ENCODE measurements around the gene RAB3C.

Gene RAB3C

DNA sequence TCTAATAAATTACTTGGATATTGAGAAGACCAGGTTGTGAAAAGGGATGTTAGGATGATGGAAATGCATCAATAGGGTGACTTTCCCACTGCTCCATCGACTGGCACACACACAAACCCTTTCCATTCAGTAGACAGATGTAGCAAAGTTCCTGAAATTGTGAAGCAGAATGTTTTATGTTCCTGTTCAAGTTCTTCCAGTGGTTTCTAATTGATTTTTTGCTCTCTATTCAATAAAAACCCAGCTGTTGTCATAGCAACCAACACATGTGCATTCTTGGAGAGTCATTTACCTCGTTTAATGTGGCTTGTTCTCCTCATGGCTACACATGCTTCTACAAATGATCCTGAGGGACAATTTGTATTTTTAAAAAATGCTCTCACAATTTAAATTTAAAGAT, 244.6 kb downstream of the RAB3C start:
- DNase-seq (ENCODE audit: low read depth), result no peak

DNA sequence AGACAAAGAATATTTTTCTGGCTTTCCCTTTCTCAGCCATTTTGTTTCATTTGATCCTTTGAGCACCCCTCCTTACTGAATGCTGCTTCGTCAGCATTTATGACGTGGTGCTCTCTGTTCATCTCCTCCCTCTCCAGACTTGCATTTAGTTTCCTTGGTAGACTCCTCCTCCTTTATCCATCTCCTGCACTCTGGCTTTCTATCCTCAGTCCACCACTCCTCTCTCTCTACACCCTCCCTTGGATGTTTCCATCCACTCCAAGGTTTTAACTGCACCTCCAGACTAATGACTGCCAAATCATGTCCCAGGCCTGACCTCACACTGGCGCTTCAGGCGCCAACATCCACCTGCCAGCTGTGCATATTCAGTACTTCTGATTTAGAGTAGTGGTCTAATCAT, 245.4 kb downstream of the RAB3C start:
- DNase-seq (ENCODE audit: low read depth), result no peak

DNA sequence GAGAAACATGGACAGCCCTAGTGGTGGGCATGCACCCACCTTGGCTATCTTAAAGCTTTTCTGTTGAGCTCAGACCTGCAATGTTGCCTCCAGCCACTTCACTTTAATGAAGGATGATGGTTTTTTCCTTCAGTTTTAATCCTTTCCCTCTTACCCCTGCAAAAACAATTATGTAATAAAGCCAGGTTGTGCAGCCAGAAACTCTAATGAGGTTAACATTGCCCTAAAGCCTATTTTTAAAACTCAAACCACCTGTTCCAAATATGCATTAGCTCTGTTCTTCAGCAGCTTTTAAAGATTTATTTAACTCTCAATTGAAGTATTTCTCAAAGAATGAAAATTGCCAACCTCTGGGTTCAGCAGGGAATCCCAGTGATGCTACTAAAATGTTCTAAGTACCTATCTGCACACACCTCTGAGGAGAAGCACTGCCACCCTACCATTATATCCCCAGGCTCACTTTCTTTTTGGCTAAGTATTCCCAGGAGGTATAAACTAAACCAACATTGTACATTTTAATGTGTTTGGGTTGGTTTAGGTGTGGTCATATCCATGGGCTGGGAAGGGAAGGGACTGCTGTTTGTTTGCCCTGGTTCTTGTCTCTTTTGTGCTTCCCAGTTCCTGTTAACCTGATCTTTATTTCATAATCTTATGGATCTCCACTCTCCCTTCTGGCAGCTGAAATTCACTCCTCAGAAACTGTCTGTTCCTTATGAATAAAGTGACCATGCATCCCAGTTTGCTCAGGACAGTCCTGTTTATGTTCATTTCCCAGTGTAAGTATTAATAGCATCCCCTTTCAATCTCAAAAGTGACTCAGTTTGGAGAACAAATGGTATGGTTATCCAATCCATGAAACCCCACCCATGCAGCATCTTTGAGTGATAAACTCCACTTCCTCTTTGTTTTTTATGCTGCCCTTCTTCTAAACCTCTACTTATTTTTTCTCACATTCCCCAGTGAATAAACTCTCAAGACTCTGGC, 251.7 kb downstream of the RAB3C start:
- DNase-seq (ENCODE audit: low read depth), result no peak

DNA sequence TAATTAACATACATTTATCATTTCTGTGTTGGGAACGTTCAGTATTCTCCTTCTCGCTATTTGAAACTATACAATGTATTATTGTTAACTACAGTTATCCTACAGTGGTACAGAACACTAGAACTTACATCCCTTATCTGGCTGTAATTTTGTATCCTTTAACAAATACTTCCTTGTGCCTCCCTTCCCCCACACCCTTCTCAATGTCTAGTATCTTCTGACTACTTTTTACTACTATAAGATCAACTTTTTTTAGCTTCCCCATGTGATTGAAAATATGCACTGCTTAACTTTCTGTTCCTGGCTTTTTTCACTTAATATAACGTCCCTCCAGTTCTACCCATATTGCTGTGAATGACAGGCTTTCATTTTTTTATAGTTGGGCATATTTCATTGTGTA, 253.5 kb downstream of the RAB3C start:
- DNase-seq (ENCODE audit: low read depth), result no peak

DNA sequence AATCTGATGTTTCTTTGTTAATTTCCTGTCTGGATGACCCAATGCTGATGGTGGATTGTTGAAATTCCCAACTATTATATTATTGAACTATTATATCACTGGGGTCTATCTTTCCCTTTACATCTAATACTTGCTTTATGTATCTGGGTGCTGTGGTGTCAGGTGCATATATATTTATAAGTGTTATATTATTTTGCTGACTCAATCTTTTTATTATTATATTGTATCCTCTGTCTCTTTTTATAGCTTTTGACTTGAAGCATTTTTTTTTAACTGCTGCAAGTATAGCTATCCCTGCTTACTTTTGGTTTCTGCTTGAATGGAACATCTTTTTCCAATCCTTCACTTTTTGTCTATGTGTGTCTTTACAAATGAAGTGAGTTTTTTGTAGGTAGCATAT, 255.9 kb downstream of the RAB3C start:
- DNase-seq (ENCODE audit: low read depth), result no peak

DNA sequence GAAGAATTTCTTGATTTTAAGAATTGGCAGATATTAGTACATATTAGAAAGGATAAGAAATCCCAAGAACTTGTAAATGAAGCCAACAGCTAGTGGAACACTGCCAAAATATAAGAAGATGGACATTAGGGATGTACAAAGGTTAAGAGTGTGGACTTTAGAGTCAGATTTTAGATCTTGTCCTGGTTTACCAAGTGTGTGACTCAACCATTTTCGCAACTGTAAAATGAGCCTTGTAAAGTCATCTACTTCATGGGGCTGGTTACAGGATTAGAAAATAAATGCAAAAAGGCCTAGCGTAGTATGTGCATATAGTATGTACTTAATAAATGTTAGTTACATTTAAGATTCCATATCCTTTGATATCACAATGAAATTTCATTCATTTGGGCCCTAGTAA, 260.0 kb downstream of the RAB3C start:
- no peak for DNase-seq (ENCODE audit: low read depth)

DNA sequence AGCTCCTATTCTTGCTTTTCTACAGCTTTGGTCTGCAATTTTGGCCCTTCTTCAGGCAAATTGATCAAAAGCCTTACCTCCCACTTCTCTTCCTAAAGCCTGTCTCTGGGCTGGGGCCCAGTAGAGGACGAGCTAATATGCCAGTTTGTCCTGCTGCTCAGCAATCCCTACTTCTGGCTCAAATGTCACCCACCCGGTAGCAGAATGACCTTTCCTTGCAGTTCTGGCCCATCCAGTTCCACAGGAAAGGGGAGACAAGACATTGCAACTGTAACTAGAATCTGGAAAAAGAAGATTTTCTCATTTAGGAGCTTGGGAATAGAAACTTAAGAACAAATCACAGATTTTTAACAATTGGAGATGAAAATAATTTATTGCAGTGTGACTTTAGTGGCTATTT, 261.5 kb downstream of the RAB3C start:
- no peak for DNase-seq (ENCODE audit: low read depth)

DNA sequence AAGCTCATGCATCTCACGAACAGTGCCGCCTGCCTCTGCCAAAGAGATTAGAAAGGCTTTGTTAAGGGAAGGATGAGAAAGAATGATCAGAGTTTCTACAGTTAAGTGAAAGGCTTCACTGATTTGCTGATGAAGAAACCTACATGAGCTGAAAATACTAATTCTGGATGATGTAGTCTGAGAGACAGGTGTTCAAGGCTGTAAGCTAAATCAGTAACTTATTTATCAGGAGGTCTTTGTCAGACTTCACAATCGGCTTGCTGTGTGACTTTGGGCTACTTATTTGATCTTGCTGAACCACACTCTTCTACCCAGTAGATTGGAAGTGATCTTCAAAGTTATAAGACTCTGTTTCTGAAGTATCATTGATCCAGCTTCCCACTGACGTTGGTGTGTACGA, 264.2 kb downstream of the RAB3C start:
- no peak for DNase-seq (ENCODE audit: low read depth)

DNA sequence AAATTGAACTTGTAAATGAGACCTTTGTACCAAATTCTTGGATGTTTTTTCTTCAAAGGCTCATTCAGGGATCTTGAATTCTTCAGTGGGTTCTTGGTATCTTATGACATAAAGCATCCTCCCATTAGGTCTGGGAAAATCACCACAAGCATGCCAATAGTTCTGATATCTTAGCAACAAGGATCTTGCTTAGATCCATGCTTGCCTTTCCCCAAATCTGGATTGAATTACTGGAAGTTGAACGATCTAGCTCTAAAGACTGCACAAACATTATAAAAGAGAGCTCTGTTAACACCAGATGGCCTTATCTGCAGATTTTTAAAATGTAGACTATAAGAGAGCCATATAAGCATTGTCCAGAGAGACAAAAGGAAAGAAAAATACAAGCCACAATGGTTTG, 266.3 kb downstream of the RAB3C start:
- DNase-seq (ENCODE audit: low read depth), result no peak

DNA sequence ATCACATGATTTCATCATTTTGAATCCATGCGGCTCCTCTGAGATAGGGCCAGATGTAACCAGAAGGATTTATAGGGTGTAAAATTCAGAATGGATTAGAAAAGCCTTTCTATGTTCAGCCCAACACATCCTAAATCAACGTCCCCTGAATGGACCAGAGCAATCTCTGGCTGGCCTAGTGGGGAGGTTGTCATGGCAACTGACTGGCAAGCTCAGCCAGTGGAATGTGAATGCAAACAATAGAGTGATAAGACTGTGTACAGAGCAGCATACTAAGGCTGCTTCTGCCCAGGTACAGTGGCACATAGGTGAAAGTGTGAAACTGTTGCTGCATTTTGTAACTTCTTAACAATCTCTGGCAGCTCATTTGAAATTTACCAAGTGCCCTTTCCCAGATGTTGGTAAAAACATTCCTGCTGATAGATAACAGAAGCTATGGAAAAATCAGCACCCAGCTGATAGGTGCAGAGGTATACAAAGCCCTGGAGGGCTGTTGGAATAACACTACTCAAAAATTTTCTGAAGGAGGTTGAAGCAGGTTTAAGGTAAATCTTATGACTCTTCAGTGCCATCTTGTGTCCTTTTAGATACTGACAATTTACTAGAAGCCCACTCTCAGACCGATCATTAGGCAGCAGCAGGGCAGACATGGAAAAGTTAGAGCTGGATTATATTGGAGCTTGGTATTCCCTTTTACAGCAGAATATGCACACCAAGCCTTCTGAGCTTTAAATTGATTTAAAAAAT, 267.2 kb downstream of the RAB3C start:
- DNase-seq (ENCODE audit: low read depth), result no peak

DNA sequence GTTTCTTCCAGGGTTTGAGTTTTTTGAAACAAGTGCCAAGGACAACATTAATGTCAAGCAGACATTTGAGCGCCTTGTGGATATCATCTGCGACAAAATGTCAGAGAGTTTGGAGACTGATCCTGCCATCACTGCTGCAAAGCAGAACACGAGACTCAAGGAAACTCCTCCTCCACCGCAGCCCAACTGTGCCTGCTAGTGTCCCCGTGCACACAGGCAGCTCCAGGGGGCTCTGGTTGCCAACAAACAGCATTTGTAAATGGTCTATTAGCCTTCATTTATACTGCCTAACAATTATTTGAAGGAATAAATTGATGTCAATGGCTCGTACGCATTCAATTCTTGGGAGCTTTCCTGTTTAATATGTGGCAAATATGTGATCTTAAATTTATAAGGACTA, 268.3 kb downstream of the RAB3C start:
- no peak for DNase-seq (ENCODE audit: low read depth)

DNA sequence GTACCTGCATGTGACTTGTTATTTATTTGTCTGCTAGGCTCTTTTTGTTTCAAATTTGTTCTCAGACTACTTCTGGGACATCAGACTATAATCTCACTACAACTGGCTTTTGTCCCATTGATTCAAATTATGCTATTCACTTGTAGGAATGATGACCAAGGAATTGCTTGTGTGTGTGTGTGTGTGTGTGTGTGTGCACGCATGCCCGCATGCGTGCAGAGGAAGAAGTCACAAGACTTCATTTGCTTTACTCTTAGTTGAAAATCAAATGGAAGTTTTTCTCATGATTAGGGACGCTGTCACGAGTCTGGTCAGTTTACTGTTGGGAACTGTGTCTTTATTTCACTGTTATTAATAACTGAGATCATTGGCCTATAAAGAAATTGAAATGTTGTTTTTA, 268.7 kb downstream of the RAB3C start:
- DNase-seq (ENCODE audit: low read depth), result no peak

DNA sequence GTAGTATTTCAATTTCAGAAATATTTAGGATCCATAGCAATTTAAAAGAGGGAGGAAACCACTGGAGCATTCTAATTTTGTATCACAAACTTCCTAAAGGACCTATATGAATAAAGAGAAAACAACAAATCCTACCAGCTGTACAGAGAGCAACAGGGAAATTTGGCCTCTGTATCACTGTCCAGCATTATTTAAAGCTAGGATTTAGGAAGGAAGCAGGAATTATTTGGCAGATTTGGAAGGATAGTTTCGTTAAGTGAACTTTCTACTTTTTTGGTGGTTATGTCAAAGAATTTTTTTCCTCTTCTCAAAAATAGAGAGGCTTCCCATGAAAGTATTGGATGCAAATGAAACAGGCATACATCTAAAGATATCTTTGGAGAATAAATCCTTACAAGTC, 269.7 kb downstream of the RAB3C start:
- DNase-seq (ENCODE audit: low read depth), result no peak

DNA sequence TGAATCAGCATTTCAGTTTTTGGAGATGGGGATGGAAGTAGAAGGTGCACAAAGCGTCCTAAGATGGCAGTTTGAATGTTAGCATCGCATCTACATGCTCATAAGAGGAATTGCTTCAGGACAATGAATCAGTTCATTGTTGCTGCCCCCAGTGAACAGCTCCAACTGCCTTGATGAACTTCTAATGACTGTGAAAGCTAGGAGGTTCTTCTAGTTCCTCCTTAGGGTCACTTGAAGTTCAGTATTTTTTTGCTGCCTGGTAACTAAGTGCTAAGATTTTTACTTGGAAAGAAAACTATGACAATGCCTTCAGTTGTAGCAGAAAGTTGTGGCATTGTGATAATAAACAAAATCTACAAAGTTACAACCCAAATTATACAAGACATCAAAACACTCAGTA, 271.6 kb downstream of the RAB3C start:
- no peak for DNase-seq (ENCODE audit: low read depth)

DNA sequence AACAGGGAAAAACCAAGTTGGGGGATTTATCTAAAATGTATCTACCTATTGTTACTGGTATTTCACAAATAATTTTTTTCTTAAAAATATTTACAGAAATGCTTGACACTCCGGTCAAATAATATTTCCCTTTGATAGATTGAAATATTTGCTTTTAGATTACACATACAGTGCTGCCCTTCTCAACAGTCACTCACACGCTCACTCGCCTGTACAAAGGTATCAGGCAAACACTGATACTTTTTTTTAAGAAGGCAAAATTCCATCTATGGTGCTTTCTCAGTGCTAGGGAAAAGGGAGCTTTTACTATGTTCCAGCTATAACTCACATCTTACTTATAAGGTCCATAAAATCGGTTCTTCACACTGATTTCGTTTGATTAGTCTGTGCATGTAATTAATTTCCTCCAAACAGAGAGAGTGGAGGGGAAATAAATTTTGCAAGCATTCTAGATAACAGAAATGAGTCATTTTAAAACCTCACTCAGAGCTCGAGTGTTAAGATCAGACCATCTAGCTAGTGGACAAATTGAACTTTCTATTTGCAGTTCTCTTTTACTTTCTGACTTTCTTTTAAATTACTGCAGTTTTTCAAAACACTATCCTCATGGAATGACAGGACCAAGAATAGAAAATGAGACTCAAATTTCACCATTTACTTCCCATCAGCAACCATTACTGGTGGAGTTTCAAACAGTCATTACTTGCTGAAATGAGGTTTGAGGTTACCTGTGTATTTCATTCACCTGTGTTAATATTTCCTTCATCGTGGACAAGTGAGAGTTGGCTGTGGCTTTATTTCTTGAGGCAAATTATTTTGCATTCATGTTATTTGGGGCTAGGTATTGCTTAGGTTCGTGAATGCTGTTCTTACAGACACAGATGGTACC, 273.2 kb downstream of the RAB3C start:
- no peak for DNase-seq (ENCODE audit: low read depth)

DNA sequence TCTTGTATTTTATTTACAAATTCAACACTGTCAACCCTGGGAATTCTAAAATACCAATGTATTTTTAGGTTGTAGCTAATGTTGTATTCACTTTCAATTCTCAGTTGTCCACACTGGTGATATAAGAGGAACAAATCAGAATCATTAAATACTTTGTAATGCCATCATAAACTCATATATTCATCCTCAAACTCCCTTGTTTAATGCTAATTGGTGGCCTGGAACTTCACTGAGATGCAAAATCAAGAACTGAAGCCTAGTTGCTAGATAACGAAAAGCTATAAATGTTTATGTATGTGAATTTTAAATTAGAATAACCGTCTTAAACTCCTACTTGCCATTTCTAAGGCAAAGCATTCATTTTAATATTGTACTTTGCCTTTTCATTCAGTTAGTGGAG, 274.7 kb downstream of the RAB3C start:
- no peak for DNase-seq (ENCODE audit: low read depth)

DNA sequence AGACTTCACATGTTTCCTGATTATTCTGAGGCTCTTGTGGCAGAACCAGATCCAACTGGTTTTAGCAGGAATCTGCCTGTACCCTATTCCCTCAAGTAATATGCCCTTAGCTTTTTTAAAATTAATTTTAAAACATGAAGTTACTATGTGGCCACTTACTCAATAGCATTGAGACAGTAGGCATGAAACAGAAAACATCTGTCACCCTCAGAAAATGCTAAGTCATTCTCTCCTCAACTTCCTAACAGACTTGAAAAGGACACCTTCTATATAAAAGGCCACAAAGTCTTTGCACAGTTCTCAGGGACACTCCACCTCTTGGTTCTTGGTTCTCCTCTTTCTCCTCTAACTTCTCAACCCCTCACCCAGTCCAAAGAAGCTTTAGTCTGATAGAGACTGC, 277.8 kb downstream of the RAB3C start:
- DNase-seq (ENCODE audit: low read depth), result no peak

DNA sequence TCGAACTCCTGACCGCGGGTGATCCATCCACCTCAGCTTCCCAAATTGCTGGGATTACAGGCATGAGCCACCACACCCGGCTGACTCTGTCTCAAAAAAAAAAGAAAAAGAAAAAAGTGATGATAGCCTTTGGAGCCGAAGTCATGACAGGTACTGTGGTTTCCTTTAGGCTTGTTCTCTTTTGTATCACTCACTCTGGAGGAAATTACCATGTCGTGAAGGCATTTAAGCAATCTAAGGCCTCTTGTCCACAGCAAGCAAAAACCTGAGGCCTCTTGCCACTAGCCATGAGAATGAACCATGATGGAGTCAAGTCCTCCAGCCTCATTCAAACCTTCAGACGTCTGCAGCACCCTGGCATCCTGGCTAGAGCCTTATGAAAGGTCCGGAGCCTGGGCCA, 286.1 kb downstream of the RAB3C start:
- DNase-seq (ENCODE audit: low read depth), result no peak

DNA sequence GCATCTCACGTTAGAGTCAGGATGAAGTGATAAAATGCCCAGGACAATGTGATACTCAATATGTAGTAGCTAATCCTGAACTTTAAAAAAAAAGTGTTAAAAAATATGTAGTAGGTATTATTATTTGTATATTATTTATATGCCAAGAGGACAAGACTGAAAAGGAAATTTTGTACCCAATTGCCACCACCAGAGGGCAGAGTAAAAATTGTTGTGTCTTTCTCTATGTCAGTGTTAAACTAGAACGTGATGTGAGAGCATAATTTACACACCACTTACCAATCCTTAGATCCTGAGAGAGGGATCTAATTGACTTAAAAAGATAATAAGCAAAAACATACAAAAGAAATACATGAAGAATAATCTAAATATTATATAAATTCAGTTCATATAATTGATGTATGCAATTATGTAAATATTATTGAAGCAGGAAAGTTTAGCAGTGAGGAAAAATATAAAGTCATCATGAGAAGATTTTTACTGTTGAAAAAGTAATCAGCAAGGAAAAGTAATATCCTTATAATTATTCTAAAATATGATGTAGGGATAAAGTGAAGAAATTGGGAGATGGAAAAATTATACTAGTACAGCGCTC, 288.9 kb downstream of the RAB3C start:
- no peak for DNase-seq (ENCODE audit: low read depth)

DNA sequence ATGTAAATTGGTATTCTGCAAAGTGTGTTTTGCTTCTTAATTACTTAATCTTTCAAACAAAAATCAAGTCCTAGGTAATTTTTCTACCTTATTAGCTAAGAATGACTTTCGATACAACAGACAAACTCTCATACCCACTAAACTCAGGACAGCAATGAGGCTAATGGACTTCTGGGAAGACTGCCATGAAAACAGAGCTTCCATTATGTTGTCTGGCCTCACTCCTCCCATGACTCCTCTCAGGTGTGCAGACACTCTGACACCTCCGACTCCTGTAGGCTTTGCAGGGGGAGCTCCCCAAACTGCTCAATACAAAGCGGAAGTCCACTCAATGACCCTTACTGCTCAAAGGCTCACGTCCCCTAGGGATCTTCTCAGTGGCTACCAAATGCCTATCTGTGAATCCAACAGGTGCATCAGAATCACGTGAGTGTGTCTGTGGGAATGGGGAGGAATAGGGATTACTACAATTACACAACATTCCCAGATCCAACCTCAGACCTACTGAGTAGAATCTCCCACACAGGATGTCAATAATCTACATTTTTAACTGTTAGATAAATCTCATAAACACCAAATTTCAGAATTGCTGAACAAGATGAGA, 289.9 kb downstream of the RAB3C start:
- no peak for DNase-seq (ENCODE audit: low read depth)

DNA sequence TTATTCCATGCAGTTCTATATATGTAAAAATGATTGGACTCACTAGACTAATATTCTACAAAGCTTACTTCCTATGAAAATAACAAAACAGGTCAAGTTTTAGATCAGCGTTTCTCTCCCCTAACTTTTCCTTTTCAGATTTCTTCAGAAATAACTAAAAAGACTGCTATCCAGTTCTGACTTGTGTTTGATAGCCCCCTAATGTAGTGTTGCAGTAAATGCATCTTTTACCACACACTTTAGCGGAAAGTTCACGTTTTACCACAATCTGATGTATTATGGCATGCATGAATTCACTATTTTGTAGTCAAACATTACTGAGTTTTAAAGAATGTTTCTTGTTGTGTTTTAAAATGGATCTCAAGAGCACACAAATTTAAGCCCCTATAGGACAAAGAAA, 292.7 kb downstream of the RAB3C start:
- DNase-seq (ENCODE audit: low read depth), result no peak

DNA sequence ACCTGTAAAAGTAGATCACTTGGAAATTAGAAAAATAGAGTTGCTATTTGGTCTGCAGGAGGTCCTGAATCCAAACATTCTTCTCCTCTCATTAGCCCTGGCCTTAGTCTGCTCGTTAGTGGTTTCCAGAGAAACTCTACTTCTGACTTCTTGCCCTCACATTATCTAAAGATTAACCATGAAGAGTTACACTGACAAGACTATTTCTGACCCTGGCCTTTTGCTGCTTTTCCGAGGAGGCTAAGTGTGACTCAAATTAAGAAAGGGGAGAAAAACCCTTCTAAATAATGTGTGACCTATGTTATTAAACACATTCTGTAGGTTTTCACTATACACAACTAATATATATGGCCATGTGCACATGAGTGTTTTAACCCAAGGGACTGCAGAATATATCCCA, 302.4 kb downstream of the RAB3C start:
- DNase-seq (ENCODE audit: low read depth), result no peak

Data from activated T-cell treated with anti-CD3 and anti-CD28 coated beads for 24 hours (primary cell).